Memory B cell (primary cell): Measurements from ENCODE around the gene TAP2.
A peak's percentile ranks its signal among the peaks of the same experiment; 100 is the strongest.
"Not testable (repeated sequence)": the region's sequence is repeated elsewhere in the genome, so short reads cannot be mapped to it uniquely, and the experiment has no call there.

Experiments
- ATAC-seq: fragments of 150-1000 bp; cut with Tn5 transposase; 2 replicates; pipeline ENCODE4 v1.10.0; 2021; ENCODE audit warnings: low read depth, mild to moderate bottlenecking, moderate library complexity
- DNase-seq, 2 donors: peaks; one replicate each; pipeline ENCODE4 v3.0.0; 2022; ENCODE audit warnings: low spot score in 2 of 2
- H3K27ac Mint-ChIP-seq: one replicate; pipeline ENCODE4 v1.8.0; 2022; ENCODE audit warnings: mild to moderate bottlenecking, moderate library complexity, mixed read lengths
- H3K27me3 Mint-ChIP-seq: one replicate; pipeline ENCODE4 v1.8.0; 2022; ENCODE audit warnings: mixed read lengths
- H3K36me3 Mint-ChIP-seq: one replicate; pipeline ENCODE4 v1.8.0; 2022; ENCODE audit warnings: mild to moderate bottlenecking, mixed read lengths
- H3K4me1 Mint-ChIP-seq: one replicate; pipeline ENCODE4 v1.8.0; 2022; ENCODE audit warnings: mixed read lengths
- H3K4me3 Mint-ChIP-seq: one replicate; pipeline ENCODE4 v1.8.0; 2022; ENCODE audit warnings: mild to moderate bottlenecking, moderate library complexity, mixed read lengths
- H3K9me3 Mint-ChIP-seq: one replicate; pipeline ENCODE4 v1.8.0; 2022; ENCODE audit warnings: mixed read lengths

Gene TAP2

GRCh38 chr6:32807020-32807580 is 31.4 kb downstream of the TAP2 start:
- H3K27me3 Mint-ChIP-seq, result no peaks in the 10 kb centered on the region
- peaks cover 22% of the 10 kb centered on the region for H3K36me3 Mint-ChIP-seq
- no peak overlapping the region for H3K4me3 Mint-ChIP-seq
- H3K27ac Mint-ChIP-seq, result peak overlapping the region; percentile 36
- ATAC-seq, result no peak
- H3K4me1 Mint-ChIP-seq, result peaks cover 14% of the 10 kb centered on the region
- peaks cover 10% of the 10 kb centered on the region for H3K9me3 Mint-ChIP-seq
- no peak for DNase-seq

- H3K4me3 Mint-ChIP-seq, ATAC-seq, H3K27ac Mint-ChIP-seq, H3K27me3 Mint-ChIP-seq, DNase-seq: not testable (repeated sequence)
- peaks cover 16% of the 10 kb centered on the region for H3K36me3 Mint-ChIP-seq
- peaks cover 12% of the 10 kb centered on the region for H3K4me1 Mint-ChIP-seq
- peaks cover 14% of the 10 kb centered on the region for H3K9me3 Mint-ChIP-seq
Measured at GRCh38 chr6:32805404-32805803, 33.1 kb downstream of the TAP2 start.

DNA sequence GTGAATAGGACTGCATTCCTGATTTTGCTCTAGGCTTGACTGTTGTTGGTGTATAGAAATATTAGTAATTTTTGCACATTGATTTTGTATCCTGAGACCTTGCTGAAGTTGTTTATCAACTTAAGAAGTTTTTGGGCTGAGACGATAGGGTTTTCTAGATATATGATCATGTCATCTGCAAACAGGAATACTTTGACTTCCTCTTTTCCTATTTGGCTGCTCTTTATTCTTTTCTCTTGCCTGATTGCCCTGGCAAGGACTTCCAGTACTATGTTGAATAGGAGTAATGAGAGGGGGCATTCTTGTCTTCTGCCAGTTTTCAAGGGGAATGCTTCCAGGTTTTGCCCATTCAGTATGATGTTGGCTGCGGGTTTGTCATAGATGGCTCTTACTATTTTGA is 35.1 kb downstream of the TAP2 start:
- ATAC-seq, result no peak
- no peak overlapping the region for H3K4me3 Mint-ChIP-seq
- H3K9me3 Mint-ChIP-seq, result peaks cover 20% of the 10 kb centered on the region
- H3K4me1 Mint-ChIP-seq, result peaks cover 8% of the 10 kb centered on the region
- no peak for DNase-seq
- peaks cover 17% of the 10 kb centered on the region for H3K36me3 Mint-ChIP-seq
- H3K27ac Mint-ChIP-seq, result no peak overlapping the region
- no peaks in the 10 kb centered on the region for H3K27me3 Mint-ChIP-seq

DNA sequence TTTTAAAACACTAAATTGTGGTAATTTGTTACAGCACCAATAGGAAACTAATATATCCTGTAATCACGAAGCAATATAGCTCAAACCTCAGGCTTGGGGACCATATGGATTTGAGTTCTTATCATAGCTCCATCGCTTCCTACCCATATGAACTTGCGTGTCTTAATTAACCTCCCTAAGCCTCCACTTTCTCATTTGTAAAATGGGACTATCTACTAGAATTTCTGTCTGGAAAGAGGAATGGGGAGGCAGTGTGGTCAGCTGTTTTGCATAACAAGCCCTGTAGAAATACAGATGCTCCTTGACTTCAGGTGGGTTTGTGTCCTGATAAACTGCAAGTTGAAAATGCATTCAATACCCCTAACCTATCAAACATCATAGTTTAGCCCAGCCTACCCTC is 38.8 kb downstream of the TAP2 start:
- Mint-ChIP-seq H3K4me3 (no peak overlapping the region), H3K9me3 (peaks cover 23% of the 10 kb centered on the region), H3K4me1 (peaks cover 19% of the 10 kb centered on the region), H3K27ac (no peak overlapping the region), H3K36me3 (peaks cover 9% of the 10 kb centered on the region), H3K27me3 (no peaks in the 10 kb centered on the region)
- no peak for DNase-seq
- no peak for ATAC-seq

- Mint-ChIP-seq H3K4me1 (peaks cover 24% of the 10 kb centered on the region), H3K9me3 (peaks cover 21% of the 10 kb centered on the region), H3K27me3 (no peaks in the 10 kb centered on the region), H3K36me3 (peaks cover 9% of the 10 kb centered on the region), H3K4me3 (no peak overlapping the region), H3K27ac (peak overlapping the region; percentile 86)
- DNase-seq (no peak), ATAC-seq (no peak)
Measured at GRCh38 chr6:32799168-32799567, 39.4 kb downstream of the TAP2 start.

GRCh38 chr6:32796848-32797776 is 41.4 kb downstream of the TAP2 start:
- Mint-ChIP-seq H3K36me3 (peaks cover 9% of the 10 kb centered on the region), H3K27ac (peak overlapping the region; percentile 86), H3K9me3 (peaks cover 12% of the 10 kb centered on the region), H3K4me1 (peaks cover 25% of the 10 kb centered on the region), H3K27me3 (no peaks in the 10 kb centered on the region), H3K4me3 (peak overlapping the region; percentile 86)
- DNase-seq (peak; percentile 84 to 94), ATAC-seq (peak; percentile 75)

- no peak overlapping the region for H3K27ac Mint-ChIP-seq
- H3K27me3 Mint-ChIP-seq, result no peaks in the 10 kb centered on the region
- H3K4me3 Mint-ChIP-seq, result no peak overlapping the region
- ATAC-seq, result peak; percentile 31
- peaks cover 8% of the 10 kb centered on the region for H3K36me3 Mint-ChIP-seq
- DNase-seq, result no peak
- peaks cover 9% of the 10 kb centered on the region for H3K9me3 Mint-ChIP-seq
- peaks cover 25% of the 10 kb centered on the region for H3K4me1 Mint-ChIP-seq
Measured at GRCh38 chr6:32794510-32794909, 44.0 kb downstream of the TAP2 start.

- Mint-ChIP-seq H3K27ac (no peak overlapping the region), H3K9me3 (no peaks in the 10 kb centered on the region), H3K27me3 (no peaks in the 10 kb centered on the region), H3K4me1 (peaks cover 25% of the 10 kb centered on the region), H3K4me3 (no peak overlapping the region), H3K36me3 (no peaks in the 10 kb centered on the region)
- ATAC-seq (no peak), DNase-seq (no peak)
Measured at GRCh38 chr6:32792901-32793435, 45.6 kb downstream of the TAP2 start.

- H3K4me3 Mint-ChIP-seq, result no peak overlapping the region
- H3K4me1 Mint-ChIP-seq, result peaks cover 15% of the 10 kb centered on the region
- DNase-seq, result no peak
- no peaks in the 10 kb centered on the region for H3K36me3 Mint-ChIP-seq
- no peak for ATAC-seq
- no peaks in the 10 kb centered on the region for H3K9me3 Mint-ChIP-seq
- H3K27ac Mint-ChIP-seq, result no peak overlapping the region
- no peaks in the 10 kb centered on the region for H3K27me3 Mint-ChIP-seq
Measured at GRCh38 chr6:32790306-32790705, 48.2 kb downstream of the TAP2 start.
